Fibroblast of peridontal ligament (primary cell): ENCODE data around the gene CD70.
"Not testable (repeated sequence)": the region's sequence is repeated elsewhere in the genome, so short reads cannot be mapped to it uniquely, and the experiment has no call there.

Experiments used
- DNase-seq: peaks from one replicate; pipeline ENCODE4 v3.0.0-alpha.2; 2010; ENCODE audit errors: extremely low read depth

The CD70 gene

GRCh38 chr19:6570764-6571163 lies 20.2 kb downstream of the CD70 start:
- no peak for DNase-seq

GRCh38 chr19:6568816-6569215 lies 22.1 kb downstream of the CD70 start:
- no peak for DNase-seq

GRCh38 chr19:6568010-6568526 lies 22.9 kb downstream of the CD70 start:
- DNase-seq: no peak

- DNase-seq: not testable (repeated sequence)
Measured at GRCh38 chr19:6566727-6567126, 24.2 kb downstream of the CD70 start.

GRCh38 chr19:6564393-6564792 lies 26.6 kb downstream of the CD70 start:
- DNase-seq: no peak

- not testable (repeated sequence) for DNase-seq
Measured at GRCh38 chr19:6562437-6562836, 28.5 kb downstream of the CD70 start.

GRCh38 chr19:6556480-6557195 lies 34.3 kb downstream of the CD70 start:
- no peak for DNase-seq

- DNase-seq: no peak
Measured at GRCh38 chr19:6556043-6556449, 34.9 kb downstream of the CD70 start.

GRCh38 chr19:6551607-6552450 lies 39.1 kb downstream of the CD70 start:
- no peak for DNase-seq

GRCh38 chr19:6551091-6551490 lies 39.9 kb downstream of the CD70 start:
- DNase-seq: no peak

- not testable (repeated sequence) for DNase-seq
Measured at GRCh38 chr19:6550679-6551078, 40.3 kb downstream of the CD70 start.

- no peak for DNase-seq
Measured at GRCh38 chr19:6543866-6544347, 47.0 kb downstream of the CD70 start.

GRCh38 chr19:6540918-6541689 lies 49.8 kb downstream of the CD70 start:
- no peak for DNase-seq

GRCh38 chr19:6539514-6539913 lies 51.4 kb downstream of the CD70 start:
- no peak for DNase-seq
